Stimulated activated CD8-positive, alpha-beta memory T cell treated with anti-CD3 and anti-CD28 coated beads, Interleukin-2, amount 100 ng/mL, for 1 hour (primary cell): ENCODE measurements around the gene RAPGEF6.
"Not testable (repeated sequence)": the region's sequence is repeated elsewhere in the genome, so short reads cannot be mapped to it uniquely, and the experiment has no call there.

Experiments
- DNase-seq, 2 donors: peaks; one replicate each; pipeline ENCODE4 v3.0.0-alpha.2; 2020; ENCODE audit warnings: low read depth in 2 of 2

The RAPGEF6 gene

GRCh38 chr5:131436081-131436480, 198.9 kb downstream of the RAPGEF6 start:
- DNase-seq, result no peak

- no peak for DNase-seq
These were observed 201.9 kb downstream of the RAPGEF6 start for GRCh38 chr5:131433109-131433508.

- no peak for DNase-seq
These were observed 203.2 kb downstream of the RAPGEF6 start for GRCh38 chr5:131431794-131432193.

GRCh38 chr5:131430794-131431193, 204.2 kb downstream of the RAPGEF6 start:
- DNase-seq, result no peak

GRCh38 chr5:131426011-131426410, 209.0 kb downstream of the RAPGEF6 start:
- DNase-seq, result no peak

- no peak for DNase-seq
These were observed 212.0 kb downstream of the RAPGEF6 start for GRCh38 chr5:131423056-131423455.

- no peak for DNase-seq
These were observed 215.2 kb downstream of the RAPGEF6 start for GRCh38 chr5:131419877-131420276.

GRCh38 chr5:131418846-131419245, 216.2 kb downstream of the RAPGEF6 start:
- DNase-seq, result no peak

- DNase-seq, result peak; percentile 58 to 77
These were observed 217.7 kb downstream of the RAPGEF6 start for GRCh38 chr5:131417240-131417869.

- no peak for DNase-seq
These were observed 218.3 kb downstream of the RAPGEF6 start for GRCh38 chr5:131416729-131417128.

- DNase-seq, result no peak
These were observed 221.1 kb downstream of the RAPGEF6 start for GRCh38 chr5:131413605-131414559.

- DNase-seq, result no peak
These were observed 227.9 kb downstream of the RAPGEF6 start for GRCh38 chr5:131406975-131407638.

GRCh38 chr5:131406076-131406475, 229.0 kb downstream of the RAPGEF6 start:
- DNase-seq, result no peak

- DNase-seq, result no peak
These were observed 229.4 kb downstream of the RAPGEF6 start for GRCh38 chr5:131405674-131406073.

- no peak for DNase-seq
These were observed 234.4 kb downstream of the RAPGEF6 start for GRCh38 chr5:131400585-131400984.

- not testable (repeated sequence) for DNase-seq
These were observed 236.0 kb downstream of the RAPGEF6 start for GRCh38 chr5:131399007-131399406.

- no peak for DNase-seq
These were observed 238.3 kb downstream of the RAPGEF6 start for GRCh38 chr5:131396630-131397273.

- DNase-seq, result no peak
These were observed 239.0 kb downstream of the RAPGEF6 start for GRCh38 chr5:131396015-131396414.

GRCh38 chr5:131394128-131394527, 240.9 kb downstream of the RAPGEF6 start:
- no peak for DNase-seq

- DNase-seq, result no peak
These were observed 241.5 kb downstream of the RAPGEF6 start for GRCh38 chr5:131393498-131393968.

GRCh38 chr5:131392466-131393095, 242.4 kb downstream of the RAPGEF6 start:
- DNase-seq, result no peak
